BE2C (cell line): Measurements from ENCODE around the gene TNRC6A.

Source experiments
- DNase-seq: peaks from one replicate; pipeline ENCODE4 v3.0.0-alpha.2; 2020
- H3K27me3 ChIP-seq: fragments of 250-450 bp; sonication (Bioruptor Pico); 2 replicates; pipeline ENCODE4 v1.5.1; 2020; ENCODE audit warnings: mild to moderate bottlenecking
- H3K36me3 ChIP-seq: fragments of 250-450 bp; sonication (Bioruptor Pico); 2 replicates; pipeline ENCODE4 v1.5.1; 2020; ENCODE audit warnings: mild to moderate bottlenecking
- H3K4me1 ChIP-seq: fragments of 250-450 bp; sonication (Bioruptor Pico); 2 replicates; pipeline ENCODE4 v1.5.1; 2020
- H3K4me3 ChIP-seq: 2 replicates; pipeline ENCODE4 v1.5.1; 2011; ENCODE audit warnings: low read depth, low read length
- H3K9me3 ChIP-seq: fragments of 250-450 bp; sonication (Bioruptor Pico); 2 replicates; pipeline ENCODE4 v1.5.1; 2020
- CTCF ChIP-seq: IDR thresholded peaks from 2 replicates; pipeline ENCODE4 v1.5.1; 2012; ENCODE audit warnings: mild to moderate bottlenecking, low read depth, low read length

The TNRC6A gene

GRCh38 chr16:24815021-24815420 is 85.6 kb downstream of the TNRC6A start:
- Histone ChIP-seq H3K4me3 (no peak overlapping the region), H3K36me3 (peaks cover 81% of the 10 kb centered on the region), H3K4me1 (no peaks in the 10 kb centered on the region), H3K27me3 (no peaks in the 10 kb centered on the region), H3K9me3 (no peaks in the 10 kb centered on the region)
- TF ChIP-seq CTCF, result no peak
- DNase-seq, result no peak

GRCh38 chr16:24816688-24817087 is 87.2 kb downstream of the TNRC6A start:
- no peaks in the 10 kb centered on the region for H3K27me3 ChIP-seq
- no peaks in the 10 kb centered on the region for H3K4me1 ChIP-seq
- no peaks in the 10 kb centered on the region for H3K9me3 ChIP-seq
- TF ChIP-seq CTCF, result no peak
- H3K4me3 ChIP-seq, result no peak overlapping the region
- peaks cover 82% of the 10 kb centered on the region for H3K36me3 ChIP-seq
- no peak for DNase-seq

GRCh38 chr16:24819462-24820040 is 90.1 kb downstream of the TNRC6A start:
- DNase-seq, result no peak
- H3K36me3 ChIP-seq, result peaks cover 78% of the 10 kb centered on the region

GRCh38 chr16:24820522-24820921 is 91.1 kb downstream of the TNRC6A start:
- H3K4me1 ChIP-seq, result no peaks in the 10 kb centered on the region
- H3K4me3 ChIP-seq, result no peak overlapping the region
- no peak for DNase-seq
- H3K9me3 ChIP-seq, result no peaks in the 10 kb centered on the region
- H3K36me3 ChIP-seq, result peaks cover 69% of the 10 kb centered on the region
- TF ChIP-seq CTCF, result no peak
- no peaks in the 10 kb centered on the region for H3K27me3 ChIP-seq

More at GRCh38 chr16:24819462-24820040, 90.1 kb downstream of the TNRC6A start:
- Histone ChIP-seq H3K4me1 (no peaks in the 10 kb centered on the region), H3K9me3 (no peaks in the 10 kb centered on the region), H3K27me3 (no peaks in the 10 kb centered on the region), H3K4me3 (no peak overlapping the region)
- no peak for TF ChIP-seq CTCF

GRCh38 chr16:24821129-24821528 is 91.7 kb downstream of the TNRC6A start:
- Histone ChIP-seq H3K4me3 (no peak overlapping the region), H3K4me1 (no peaks in the 10 kb centered on the region), H3K9me3 (no peaks in the 10 kb centered on the region), H3K36me3 (peaks cover 69% of the 10 kb centered on the region), H3K27me3 (no peaks in the 10 kb centered on the region)
- no peak for TF ChIP-seq CTCF
- no peak for DNase-seq

GRCh38 chr16:24822542-24822941 is 93.1 kb downstream of the TNRC6A start:
- no peaks in the 10 kb centered on the region for H3K9me3 ChIP-seq
- TF ChIP-seq CTCF, result no peak
- no peaks in the 10 kb centered on the region for H3K4me1 ChIP-seq
- peaks cover 66% of the 10 kb centered on the region for H3K36me3 ChIP-seq
- no peak overlapping the region for H3K4me3 ChIP-seq
- DNase-seq, result no peak
- no peaks in the 10 kb centered on the region for H3K27me3 ChIP-seq
